ENCODE measurements around the gene FAM20B. TPM values are rescaled to one million over a fixed set of nuclear protein-coding genes. Genes with fewer than 3 reads are reported as not detected.

FAM20B gene
- total RNA-seq, 1 experiment from 2014 or later: 35.4 TPM

- no peaks in the 10 kb centered on the region for H3K9me3 ChIP-seq (ENCODE audit: control insufficient read depth, low read depth, low read length)
- H2BK120ac ChIP-seq (ENCODE audit: low read depth, low read length, poor library complexity, severe bottlenecking): no peak overlapping the region
- no peaks in the 10 kb centered on the region for H4K20me1 ChIP-seq (ENCODE audit: control insufficient read depth, insufficient read depth, insufficient read length)
- Mint-ChIP-seq H3K4me3 (no peak overlapping the region), H3K27ac (peak overlapping the region in 2 of 3 experiments; percentile 53 to 78; a peak in 2 of 7 replicates), H3K4me1 (peaks cover 26 to 29% of the 10 kb centered on the region in 2 experiments), H3K27me3 (ENCODE audit: low read depth) (no peaks in the 10 kb centered on the region), H3K9me3 (no peaks in the 10 kb centered on the region; a peak in 1 of 5 replicates), H3K36me3 (ENCODE audit: insufficient read depth in 1 of 3, low read depth in 3 of 3) (peaks cover 30 to 65% (median 48%) of the 10 kb centered on the region in 3 experiments; a peak in 6 of 7 replicates)
- TF ChIP-seq CTCF (conservative IDR thresholded peaks at IDR 0.05): peak; percentile 24; the same call in 2 of the 3 replicates
- no peak overlapping the region for H2BK20ac ChIP-seq (ENCODE audit: low read depth, low read length, poor library complexity, severe bottlenecking)
- no peak overlapping the region for H4K91ac ChIP-seq (ENCODE audit: insufficient read length, low read depth, low read length)
- no CpG with 5 or more reads among the region's 8 CpGs for WGBS (ENCODE audit: extremely low coverage, insufficient read length, low lambda C conversion rate)
- no peak overlapping the region for H3K4me2 ChIP-seq (ENCODE audit: insufficient read depth, insufficient read length, low read length)
- H2BK15ac ChIP-seq (ENCODE audit: low read depth, low read length): no peak overlapping the region
- no peak overlapping the region for H3K56ac ChIP-seq (ENCODE audit: insufficient read length, low read depth, low read length)
- no peaks in the 10 kb centered on the region; the same call in 1 of the 2 replicates for H3K79me2 ChIP-seq (ENCODE audit: insufficient read depth, low read length)
- DNase-seq: no peak
- H3K79me1 ChIP-seq (ENCODE audit: insufficient read depth, low read depth, low read length, poor library complexity, severe bottlenecking): no peaks in the 10 kb centered on the region
- no peak overlapping the region for H2AK5ac ChIP-seq (ENCODE audit: insufficient read length, low read length)
- H3K14ac ChIP-seq (ENCODE audit: insufficient read depth, low read length): no peak overlapping the region
- no peak overlapping the region for H3K23ac ChIP-seq (ENCODE audit: insufficient read length, low read depth, low read length)
- H3K4ac ChIP-seq (ENCODE audit: low read depth, low read length): no peak overlapping the region
- no peak overlapping the region for H3K27ac ChIP-seq (ENCODE audit: insufficient read length, low read depth, low read length)
- no peaks in the 10 kb centered on the region for H3K27me3 ChIP-seq (ENCODE audit: insufficient read depth, low read length)
- H4K5ac ChIP-seq (ENCODE audit: insufficient read length, low read depth, low read length): no peak overlapping the region
- H3K23me2 ChIP-seq (ENCODE audit: insufficient read length, low read depth, low read length, poor library complexity, severe bottlenecking): peaks cover 4% of the 10 kb centered on the region
- no peak overlapping the region for H4K8ac ChIP-seq (replicated peaks; ENCODE audit: insufficient read length, low read depth, low read length)
- no peak overlapping the region for H2BK12ac ChIP-seq (ENCODE audit: insufficient read length, low read depth, low read length)
- no peak overlapping the region for H3T11ph ChIP-seq (ENCODE audit: low read length)
- H2AFZ ChIP-seq (ENCODE audit: low read length): no peak overlapping the region
- H3K9ac ChIP-seq (ENCODE audit: extremely low read depth, insufficient read length, low read length): no peak overlapping the region
- no peak overlapping the region for H3K18ac ChIP-seq (ENCODE audit: insufficient read length, low read depth, low read length)
- H3K4me1 ChIP-seq (ENCODE audit: insufficient read depth, low read length): peaks cover 10% of the 10 kb centered on the region; the same call in 1 of the 2 replicates
- no peak overlapping the region for H2BK5ac ChIP-seq (ENCODE audit: insufficient read length, low read length)
These were observed 64.8 kb downstream of the FAM20B start for GRCh38 chr1:179090522-179090921.

All from H9 (cell line).